Uterus (tissue), 4 donors: ENCODE data around the gene RGS7. TPM values are rescaled to one million over a fixed set of nuclear protein-coding genes. Genes with fewer than 3 reads are reported as not detected.
"Not testable (repeated sequence)": the region's sequence is repeated elsewhere in the genome, so short reads cannot be mapped to it uniquely, and the experiment has no call there.

Source experiments
- DNase-seq, 2 donors: peaks; one replicate each; pipeline ENCODE4 v3.0.0-alpha.2; 2019 to 2020
- H3K27ac ChIP-seq, 2 donors: fragments of 200-600 bp; sonication (generic); 1 replicate in 1 of 2; 2 replicates in 1 of 2; pipeline ENCODE4 v1.5.1; 2016 to 2018
- H3K27me3 ChIP-seq, 2 donors: fragments of 200-600 bp; sonication (generic); one replicate each; pipeline ENCODE4 v1.5.1; 2018 to 2019; ENCODE audit warnings: control low read depth in 1 of 2
- H3K36me3 ChIP-seq, 2 donors: fragments of 200-600 bp; sonication (generic); one replicate each; pipeline ENCODE4 v1.5.1; 2019; ENCODE audit warnings: control low read depth in 1 of 2
- H3K4me1 ChIP-seq, 2 donors: fragments of 200-600 bp; sonication (generic); one replicate each; pipeline ENCODE4 v1.5.1; 2018 to 2019; ENCODE audit warnings: control low read depth in 1 of 2
- H3K4me3 ChIP-seq, 2 donors: fragments of 200-600 bp; sonication (generic); 1 replicate in 1 of 2; 2 replicates in 1 of 2; pipeline ENCODE4 v1.5.1; 2018 to 2019; ENCODE audit warnings: mild to moderate bottlenecking in 1 of 2
- H3K9me3 ChIP-seq, 2 donors: fragments of 200-600 bp; sonication (generic); one replicate each; pipeline ENCODE4 v1.5.1; 2019; ENCODE audit warnings: control low read depth in 1 of 2
- CTCF ChIP-seq, 4 experiments: fragments of 200-600 bp in 2 of 4; fragments of 450-650 bp in 2 of 4; sonication (generic) in 2 of 4; IDR thresholded peaks; one replicate each; pipeline ENCODE4 v1.5.1; 2016 to 2019; ENCODE audit warnings: antibody characterized with exemption in 4 of 4, mild to moderate bottlenecking in 2 of 4, moderate library complexity in 1 of 4
- POLR2A ChIP-seq, 2 donors: fragments of 450-650 bp; IDR thresholded peaks; one replicate each; pipeline ENCODE4 v1.6.1; 2016; ENCODE audit warnings: antibody characterized with exemption in 2 of 2, mild to moderate bottlenecking in 1 of 2, moderate library complexity in 1 of 2
- intact Hi-C: fragments of 100-400 bp; cut with DNase I; formaldehyde crosslinking; loops from one replicate; pipeline ENCODE4 v1.15.1; 2023; ENCODE audit warnings: low total_unique reads
- total RNA-seq, 4 donors: library from RNA; depleted of rRNA in 3 of 4; stranded (reverse); fragments of >200 nt in 3 of 4; gene quantifications; one replicate each; pipeline versions ENCODE4 v1.1.0 to v1.2.4, GENCODE V29; 2014 to 2023
- donor health status: DM: yes; HTN: yes; CAD: no.

The RGS7 gene
- total RNA-seq, 4 donors from 2014 or later: 0.62 TPM; not detected in 3

GRCh38 chr1:240766831-240767230 lies 590.2 kb downstream of the RGS7 start:
- Histone ChIP-seq H3K4me1 (no peaks in the 10 kb centered on the region), H3K9me3 (no peaks in the 10 kb centered on the region), H3K36me3 (no peaks in the 10 kb centered on the region), H3K27ac (no peak overlapping the region), H3K4me3 (no peak overlapping the region), H3K27me3 (no peaks in the 10 kb centered on the region)
- TF ChIP-seq CTCF (IDR thresholded peaks at IDR 0.05) (no peak), POLR2A (IDR thresholded peaks at IDR 0.05) (no peak)
- intact Hi-C loops: no loop called here
- DNase-seq: no peak

DNA sequence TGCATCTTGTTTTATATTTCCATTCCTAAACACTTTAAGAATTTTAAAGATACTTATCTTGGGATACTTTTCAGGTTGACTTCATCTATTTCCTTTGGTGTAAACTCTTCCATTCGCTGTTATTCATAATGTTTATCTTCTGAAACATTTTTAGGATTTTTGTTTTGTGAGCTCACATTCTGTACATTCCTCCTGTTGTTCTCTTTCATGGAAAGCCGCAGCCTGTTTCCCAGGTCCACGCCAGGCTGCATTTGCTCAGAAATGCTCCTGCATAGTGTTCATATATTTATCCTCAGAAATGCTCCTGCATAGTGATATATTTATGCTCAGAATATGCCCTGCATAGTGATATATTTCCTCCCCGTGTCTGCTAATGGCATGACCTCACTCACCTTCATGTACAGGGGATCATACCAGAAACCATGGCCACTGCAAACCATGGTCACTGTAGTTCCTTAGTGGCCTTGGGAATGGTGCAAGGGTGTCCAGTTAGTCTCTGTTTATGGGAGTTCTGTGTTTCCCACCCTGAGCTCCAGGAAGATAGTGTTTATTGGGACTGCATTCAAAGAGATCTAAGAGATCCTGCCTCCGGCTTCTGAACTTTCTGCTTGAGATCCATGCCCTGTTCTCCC lies 591.2 kb downstream of the RGS7 start:
- no peak for DNase-seq
- no peaks in the 10 kb centered on the region for H3K36me3 ChIP-seq
- H3K27ac ChIP-seq: no peak overlapping the region
- H3K4me1 ChIP-seq: no peaks in the 10 kb centered on the region
- TF ChIP-seq CTCF (IDR thresholded peaks at IDR 0.05) (no peak), POLR2A (IDR thresholded peaks at IDR 0.05) (no peak)
- H3K9me3 ChIP-seq: no peaks in the 10 kb centered on the region
- no peak overlapping the region for H3K4me3 ChIP-seq
- H3K27me3 ChIP-seq: no peaks in the 10 kb centered on the region
- intact Hi-C loops: no loop called here

GRCh38 chr1:240763771-240764170 lies 593.2 kb downstream of the RGS7 start:
- Histone ChIP-seq H3K4me1 (no peaks in the 10 kb centered on the region), H3K36me3 (no peaks in the 10 kb centered on the region), H3K4me3 (no peak overlapping the region), H3K27ac (no peak overlapping the region), H3K9me3 (no peaks in the 10 kb centered on the region), H3K27me3 (no peaks in the 10 kb centered on the region)
- intact Hi-C loops: no loop called here
- no peak for TF ChIP-seq POLR2A (IDR thresholded peaks at IDR 0.05)
- TF ChIP-seq CTCF (IDR thresholded peaks at IDR 0.05): no peak
- no peak for DNase-seq

DNA sequence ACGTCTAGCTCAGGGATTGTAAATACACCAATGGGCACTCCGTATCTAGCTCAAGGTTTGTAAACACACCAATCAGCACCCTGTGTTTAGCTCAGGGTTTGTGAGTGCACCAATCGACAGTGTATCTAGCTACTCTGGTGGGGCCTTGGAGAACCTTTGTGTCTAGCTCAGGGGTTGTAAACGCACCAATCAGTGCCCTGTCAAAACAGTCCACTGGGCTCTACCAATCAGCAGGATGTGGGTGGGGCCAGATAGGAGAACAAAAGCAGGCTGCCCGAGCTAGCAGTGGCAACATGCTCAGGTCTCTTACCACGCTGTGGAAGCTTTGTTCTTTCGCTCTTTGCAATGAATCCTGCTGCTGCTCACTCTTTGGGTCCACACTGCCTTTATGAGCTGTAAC lies 593.9 kb downstream of the RGS7 start:
- H3K36me3 ChIP-seq, intact Hi-C loops, DNase-seq, H3K4me1 ChIP-seq, H3K4me3 ChIP-seq, H3K9me3 ChIP-seq, H3K27ac ChIP-seq, H3K27me3 ChIP-seq: not testable (repeated sequence)

GRCh38 chr1:240762471-240762987 lies 594.5 kb downstream of the RGS7 start:
- H3K9me3 ChIP-seq, H3K4me1 ChIP-seq, H3K27me3 ChIP-seq, H3K4me3 ChIP-seq, DNase-seq, intact Hi-C loops, H3K27ac ChIP-seq, H3K36me3 ChIP-seq: not testable (repeated sequence)

GRCh38 chr1:240758777-240759176 lies 598.2 kb downstream of the RGS7 start:
- H3K27me3 ChIP-seq, DNase-seq, H3K36me3 ChIP-seq, H3K27ac ChIP-seq, intact Hi-C loops, H3K9me3 ChIP-seq, H3K4me1 ChIP-seq, H3K4me3 ChIP-seq: not testable (repeated sequence)

DNA sequence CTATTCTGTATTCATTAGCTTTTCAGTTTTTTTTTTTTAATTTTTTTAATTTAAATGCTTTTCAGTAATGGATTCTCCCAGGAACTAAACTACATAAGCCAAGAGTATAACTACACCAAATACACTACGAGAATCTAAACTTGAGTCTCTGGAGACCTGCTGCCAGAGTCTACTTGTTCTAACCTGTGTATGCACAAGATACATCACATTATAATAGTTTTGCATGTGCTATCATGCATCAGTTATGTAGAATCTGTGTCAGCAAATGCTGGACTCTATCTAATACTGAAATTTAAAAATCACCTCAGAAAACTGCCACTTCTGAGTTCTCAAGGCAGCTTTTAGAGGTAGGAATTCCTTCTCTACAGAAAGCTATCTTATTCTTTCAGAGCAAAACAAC lies 598.7 kb downstream of the RGS7 start:
- Histone ChIP-seq H3K4me3 (no peak overlapping the region), H3K9me3 (no peaks in the 10 kb centered on the region), H3K36me3 (no peaks in the 10 kb centered on the region), H3K27ac (no peak overlapping the region), H3K27me3 (no peaks in the 10 kb centered on the region), H3K4me1 (no peaks in the 10 kb centered on the region)
- DNase-seq: no peak
- intact Hi-C loops: no loop called here
- no peak for TF ChIP-seq POLR2A (IDR thresholded peaks at IDR 0.05)
- TF ChIP-seq CTCF (IDR thresholded peaks at IDR 0.05): no peak
